HG03457 (cell line): ENCODE data around the gene ARHGEF10L.

ENCODE experiments used
- ATAC-seq: cut with Tn5 transposase; IDR thresholded peaks from one replicate; pipeline ENCODE4 v1.9.1; 2021; ENCODE audit warnings: moderate number of reproducible peaks; ENCODE audit not compliant: unreplicated experiment

Gene ARHGEF10L

GRCh38 chr1:17649371-17650106 lies 110.0 kb downstream of the ARHGEF10L start:
- ATAC-seq: no peak

GRCh38 chr1:17653276-17653675 lies 113.8 kb downstream of the ARHGEF10L start:
- no peak for ATAC-seq

GRCh38 chr1:17653728-17654351 lies 114.3 kb downstream of the ARHGEF10L start:
- no peak for ATAC-seq

- no peak for ATAC-seq
Observed at GRCh38 chr1:17654519-17654918, 115.0 kb downstream of the ARHGEF10L start.

GRCh38 chr1:17655169-17655568 lies 115.7 kb downstream of the ARHGEF10L start:
- no peak for ATAC-seq

GRCh38 chr1:17655922-17656321 lies 116.4 kb downstream of the ARHGEF10L start:
- no peak for ATAC-seq

- no peak for ATAC-seq
Observed at GRCh38 chr1:17657436-17657835, 117.9 kb downstream of the ARHGEF10L start.

- ATAC-seq: no peak
Observed at GRCh38 chr1:17658837-17659236, 119.3 kb downstream of the ARHGEF10L start.

GRCh38 chr1:17661546-17662157 lies 122.2 kb downstream of the ARHGEF10L start:
- no peak for ATAC-seq

GRCh38 chr1:17662296-17662695 lies 122.8 kb downstream of the ARHGEF10L start:
- no peak for ATAC-seq

GRCh38 chr1:17662786-17663185 lies 123.3 kb downstream of the ARHGEF10L start:
- no peak for ATAC-seq

- ATAC-seq: no peak
Observed at GRCh38 chr1:17663646-17664045, 124.1 kb downstream of the ARHGEF10L start.

GRCh38 chr1:17664322-17664721 lies 124.8 kb downstream of the ARHGEF10L start:
- ATAC-seq: no peak

- no peak for ATAC-seq
Observed at GRCh38 chr1:17665054-17665453, 125.6 kb downstream of the ARHGEF10L start.

GRCh38 chr1:17665950-17666720 lies 126.6 kb downstream of the ARHGEF10L start:
- no peak for ATAC-seq

- ATAC-seq: no peak
Observed at GRCh38 chr1:17667641-17668040, 128.1 kb downstream of the ARHGEF10L start.

GRCh38 chr1:17668195-17668594 lies 128.7 kb downstream of the ARHGEF10L start:
- ATAC-seq: no peak

GRCh38 chr1:17668624-17669175 lies 129.2 kb downstream of the ARHGEF10L start:
- no peak for ATAC-seq

GRCh38 chr1:17669305-17669704 lies 129.8 kb downstream of the ARHGEF10L start:
- no peak for ATAC-seq

- no peak for ATAC-seq
Observed at GRCh38 chr1:17669866-17670451, 130.5 kb downstream of the ARHGEF10L start.
